H1 (cell line): ENCODE data around the gene ADD2. TPM values are rescaled to one million over a fixed set of nuclear protein-coding genes. Genes with fewer than 3 reads are reported as not detected.

Experiments
- CTCF ChIA-PET: fragments of 300-600 bp; sonication (Branson Sonifier 250); formaldehyde crosslinking; loops from one replicate; lab custom pipeline; 2021; ENCODE audit not compliant: partially characterized antibody; lab: Charles Lee
- POLR2A ChIA-PET: fragments of 300-600 bp; sonication (Branson Sonifier 250); formaldehyde crosslinking; loops from one replicate; lab custom pipeline; 2021; ENCODE audit warnings: inconsistent platforms; ENCODE audit not compliant: partially characterized antibody; lab: Charles Lee
- DNase-seq, 2 experiments: peaks; one replicate each; pipeline versions ENCODE4 v3.0.0 to v3.0.0-alpha.2; 2010 to 2022; ENCODE audit warnings: low spot score in 2 of 2, low read depth in 1 of 2, mixed read lengths in 1 of 2
- FAIRE-seq: peaks from 2 replicates; lab custom pipeline; 2011; peaks lifted over from hg19 to GRCh38; lab: Jason Lieb, UNC
- H2AFZ ChIP-seq: 2 replicates; pipeline ENCODE4 v1.8.1; 2012; ENCODE audit warnings: low read length, inconsistent platforms
- H2AK5ac ChIP-seq: 2 replicates; pipeline ENCODE4 v1.6.1; 2013; ENCODE audit warnings: low read depth, low read length
- H2BK120ac ChIP-seq: replicated peaks from 2 replicates; pipeline ENCODE3; 2013; ENCODE audit warnings: low read depth, low read length, inconsistent platforms
- H2BK12ac ChIP-seq: 2 replicates; pipeline ENCODE4 v1.6.1; 2013; ENCODE audit warnings: low read depth, low read length
- H2BK15ac ChIP-seq: 2 replicates; pipeline ENCODE4 v1.6.1; 2013; ENCODE audit warnings: low read length
- H2BK20ac ChIP-seq: 2 replicates; pipeline ENCODE4 v1.6.1; 2013; ENCODE audit warnings: low read length
- H2BK5ac ChIP-seq: 2 replicates; pipeline ENCODE4 v1.6.1; 2013; ENCODE audit warnings: low read depth, low read length
- H3K14ac ChIP-seq: 2 replicates; pipeline ENCODE4 v1.6.1; 2013; ENCODE audit warnings: inconsistent platforms; ENCODE audit not compliant: insufficient read length
- H3K18ac ChIP-seq: 2 replicates; pipeline ENCODE4 v1.6.1; 2013; ENCODE audit warnings: low read length; ENCODE audit errors: extremely low read depth
- H3K23ac ChIP-seq: 2 replicates; pipeline ENCODE4 v1.6.1; 2013; ENCODE audit warnings: inconsistent platforms; ENCODE audit not compliant: insufficient read length
- H3K23me2 ChIP-seq: 2 replicates; pipeline ENCODE4 v1.6.1; 2013; ENCODE audit warnings: low read depth, low read length
- H3K27ac ChIP-seq: 2 replicates; pipeline ENCODE4 v1.6.1; 2011; ENCODE audit warnings: low read depth, low read length, inconsistent platforms
- H3K27me3 ChIP-seq, 4 experiments: replicated peaks in 1 of 4; 1 replicate in 1 of 4; 2 replicates in 3 of 4; pipeline versions ENCODE4 v1.6.1 to v1.8.1; 2011 to 2013; ENCODE audit warnings: low read length in 3 of 4, mild to moderate bottlenecking in 3 of 4, inconsistent platforms in 2 of 4, mixed read lengths in 2 of 4, moderate library complexity in 1 of 4; ENCODE audit not compliant: control insufficient read depth in 3 of 4, insufficient read depth in 3 of 4; ENCODE audit errors: extremely low read depth in 1 of 4
- H3K36me3 ChIP-seq, 4 experiments: 2 replicates each; pipeline versions ENCODE4 v1.6.1 to v1.8.1; 2011 to 2013; ENCODE audit warnings: mild to moderate bottlenecking in 4 of 4, low read length in 3 of 4, moderate library complexity in 2 of 4, control low read depth in 1 of 4, inconsistent platforms in 1 of 4; ENCODE audit not compliant: insufficient read depth in 4 of 4, control insufficient read depth in 2 of 4
- H3K4ac ChIP-seq: replicated peaks from 2 replicates; pipeline ENCODE3; 2013; ENCODE audit warnings: low read length, low read depth, mixed read lengths, inconsistent platforms; ENCODE audit not compliant: insufficient read length
- H3K4me1 ChIP-seq, 4 experiments: replicated peaks in 1 of 4; 1 replicate in 1 of 4; 2 replicates in 3 of 4; pipeline versions ENCODE4 v1.6.1 to v1.8.1; 2011 to 2013; ENCODE audit warnings: low read length in 3 of 4, inconsistent platforms in 2 of 4, mixed read lengths in 1 of 4; ENCODE audit not compliant: insufficient read depth in 4 of 4, control insufficient read depth in 3 of 4
- H3K4me2 ChIP-seq, 2 experiments: 2 replicates each; pipeline versions ENCODE4 v1.6.1 to v1.8.1; 2011 to 2013; ENCODE audit warnings: low read depth in 2 of 2, low read length in 2 of 2, control low read depth in 1 of 2, inconsistent platforms in 1 of 2, mild to moderate bottlenecking in 1 of 2; ENCODE audit not compliant: insufficient read depth in 1 of 2
- H3K4me3 ChIP-seq, 4 experiments: fragments of 200-600, 300-600 bp in 1 of 4; sonication (generic), shearing (Covaris generic), sonication (Bioruptor Twin) in 1 of 4; 2 replicates each; pipeline versions ENCODE4 v1.5.1 to v1.8.1; 2011 to 2016; ENCODE audit warnings: low read length in 4 of 4, low read depth in 3 of 4, control low read depth in 2 of 4, inconsistent platforms in 2 of 4, mild to moderate bottlenecking in 2 of 4, mixed read lengths in 1 of 4, moderate library complexity in 1 of 4; ENCODE audit not compliant: insufficient read depth in 2 of 4; ENCODE audit errors: extremely low read depth in 1 of 4
- H3K56ac ChIP-seq: replicated peaks from 2 replicates; pipeline ENCODE3; 2013; ENCODE audit warnings: low read depth, mild to moderate bottlenecking, mixed read lengths, low read length, inconsistent platforms; ENCODE audit not compliant: insufficient read length
- H3K79me1 ChIP-seq: 2 replicates; pipeline ENCODE4 v1.6.1; 2013; ENCODE audit warnings: low read depth, low read length, control low read depth
- H3K79me2 ChIP-seq, 2 experiments: 2 replicates each; pipeline versions ENCODE4 v1.6.1 to v1.8.1; 2012 to 2013; ENCODE audit warnings: low read length in 2 of 2, mild to moderate bottlenecking in 2 of 2, inconsistent platforms in 1 of 2; ENCODE audit not compliant: insufficient read depth in 2 of 2, control insufficient read depth in 1 of 2
- H3K9ac ChIP-seq, 4 experiments: replicated peaks in 1 of 4; 1 replicate in 1 of 4; 2 replicates in 3 of 4; pipeline versions ENCODE4 v1.6.1 to v1.8.1; 2011 to 2013; ENCODE audit warnings: low read depth in 3 of 4, low read length in 3 of 4, control low read depth in 2 of 4, mild to moderate bottlenecking in 2 of 4, moderate library complexity in 2 of 4, inconsistent platforms in 1 of 4; ENCODE audit errors: extremely low read depth in 1 of 4
- H3K9me3 ChIP-seq, 2 experiments: 2 replicates each; pipeline versions ENCODE4 v1.6.1 to v1.8.1; 2012 to 2013; ENCODE audit warnings: mild to moderate bottlenecking in 2 of 2, moderate library complexity in 2 of 2, control low read depth in 1 of 2, inconsistent platforms in 1 of 2, low read depth in 1 of 2, low read length in 1 of 2, mixed read lengths in 1 of 2; ENCODE audit not compliant: insufficient read depth in 2 of 2
- H4K20me1 ChIP-seq, 2 experiments: replicated peaks in 1 of 2; 2 replicates each; pipeline versions ENCODE3 to v1.8.1; 2011 to 2013; ENCODE audit warnings: inconsistent platforms in 2 of 2, low read length in 2 of 2, mild to moderate bottlenecking in 1 of 2; ENCODE audit not compliant: insufficient read depth in 2 of 2, control insufficient read depth in 1 of 2
- H4K5ac ChIP-seq: 2 replicates; pipeline ENCODE4 v1.6.1; 2013; ENCODE audit warnings: low read length, low read depth, mixed read lengths, inconsistent platforms; ENCODE audit not compliant: insufficient read length
- H4K8ac ChIP-seq: 2 replicates; pipeline ENCODE4 v1.8.0; 2013; ENCODE audit warnings: mild to moderate bottlenecking, moderate library complexity, low read length, inconsistent platforms; ENCODE audit not compliant: insufficient read depth; ENCODE audit errors: extremely low read depth
- H4K91ac ChIP-seq: replicated peaks from 2 replicates; pipeline ENCODE3; 2013; ENCODE audit warnings: low read length, mixed read lengths, inconsistent platforms; ENCODE audit not compliant: insufficient read length
- ASH2L ChIP-seq: fragments of 200-600, 300-600 bp; sonication (generic); IDR thresholded peaks from one replicate; pipeline ENCODE4 v1.7.1; 2017; ENCODE audit warnings: low read length
- BCL11A ChIP-seq, 2 experiments: IDR thresholded peaks; one replicate each; pipeline ENCODE4 v1.6.1; 2011; ENCODE audit warnings: low read depth in 2 of 2, low read length in 2 of 2, mild to moderate bottlenecking in 2 of 2
- CBX8 ChIP-seq: fragments of 300-800, 300-1000 bp; sonication (generic); IDR thresholded peaks from 2 replicates; pipeline ENCODE4 v1.7.1; 2016; ENCODE audit warnings: low read depth, low read length, borderline replicate concordance
- EP300 ChIP-seq, 2 experiments: IDR thresholded peaks; 1 replicate in 1 of 2; 2 replicates in 1 of 2; pipeline ENCODE4 v1.6.1; 2011 to 2012; ENCODE audit warnings: low read depth in 2 of 2, low read length in 2 of 2, mild to moderate bottlenecking in 2 of 2, borderline replicate concordance in 1 of 2, inconsistent platforms in 1 of 2, moderate library complexity in 1 of 2
- FOSL1 ChIP-seq: IDR thresholded peaks from 2 replicates; pipeline ENCODE4 v1.6.1; 2011; ENCODE audit warnings: mild to moderate bottlenecking, low read depth, low read length, moderate library complexity; ENCODE audit not compliant: insufficient read depth
- KDM5A ChIP-seq: fragments of 200-600 bp; IDR thresholded peaks from 2 replicates; pipeline ENCODE4 v1.7.1; 2012; ENCODE audit warnings: mild to moderate bottlenecking, low read length, inconsistent platforms, mixed read lengths
- TBP ChIP-seq: IDR thresholded peaks from 2 replicates; pipeline ENCODE4 v1.6.1; 2011; ENCODE audit warnings: low read depth, low read length, improper control_type of control experiment
- TEAD4 ChIP-seq: IDR thresholded peaks from 2 replicates; pipeline ENCODE4 v1.6.1; 2012; ENCODE audit warnings: low read depth, low read length, inconsistent platforms, mixed read lengths
- ZNF274 ChIP-seq: IDR thresholded peaks from 2 replicates; pipeline ENCODE4 v1.7.0; 2012; ENCODE audit warnings: low read length, borderline replicate concordance; ENCODE audit errors: extremely low read depth
- WGBS, 2 experiments: shearing (Covaris generic) in 1 of 2; methylation state at CpG; one replicate each; pipeline versions ENCODE4 v1.1.6 to v1.1.7; 2013 to 2015; ENCODE audit warnings: low lambda C conversion rate in 2 of 2, mixed read lengths in 2 of 2, inconsistent platforms in 1 of 2, low coverage in 1 of 2, missing lambda C conversion rate in 1 of 2; ENCODE audit not compliant: insufficient replicate concordance in 2 of 2, insufficient coverage in 1 of 2, insufficient read length in 1 of 2; ENCODE audit errors: extremely low coverage in 1 of 2, missing lambda C conversion rate in 1 of 2; 5-methylcytosine and 5-hydroxymethylcytosine counted together
- polyA plus RNA-seq, 7 experiments: library from polyadenylated mRNA; depleted of rRNA in 3 of 7; stranded (reverse) in 5 of 7; unstranded in 2 of 7; fragments of >200 nt in 5 of 7; fragments of 200-250 nt in 2 of 7; gene quantifications; 1 replicate in 5 of 7; 2 replicates in 1 of 7; 4 replicates in 1 of 7; pipeline versions ENCODE4 v1.2.1 to v1.2.3, GENCODE V29; 2011 to 2013; ENCODE audit warnings: missing spikeins in 2 of 7, mixed read lengths in 2 of 7
- total RNA-seq: library from RNA; stranded (reverse); fragmentation: NEBNext Ultra II Directional; extraction: Animal tissue kit (Norgen Biotek cat#: 25700); gene quantifications from 2 replicates; pipeline ENCODE4 v1.2.1, GENCODE V29; 2021
- TF ChIP-seq, protein P1 (sequence below): IDR thresholded peaks from 2 replicates; pipeline ENCODE4 v1.6.1; 2012; ENCODE audit warnings: inconsistent platforms
- TF ChIP-seq, protein P2 (sequence below): IDR thresholded peaks from 2 replicates; pipeline ENCODE4 v1.6.1; 2012; ENCODE audit warnings: inconsistent platforms

ADD2 gene
- total and polyA plus RNA-seq, 2 of the 8 experiments (the other 6 are each of a cell fraction or from before 2014, with no cell fraction given): 58.5 to 170 TPM

DNA sequence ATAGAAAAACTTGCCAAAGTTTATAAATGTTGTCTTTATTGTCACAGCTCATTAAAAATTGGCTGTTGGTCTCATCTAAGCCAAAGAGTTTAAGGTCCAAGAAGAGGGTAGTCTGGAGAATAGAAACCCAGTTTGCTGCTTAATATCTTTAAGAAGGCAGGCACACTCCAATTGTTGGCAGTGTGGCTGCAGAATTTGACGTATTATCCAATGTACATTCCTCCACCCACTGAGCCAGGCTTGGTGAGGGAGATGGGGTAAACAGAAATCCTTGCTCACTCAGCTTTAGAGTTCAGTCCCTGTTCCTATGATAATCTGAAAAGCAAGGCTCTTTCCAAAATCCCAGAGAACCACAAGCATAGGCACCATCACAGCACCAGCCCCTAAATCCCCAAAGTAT lies 10.7 kb upstream of the ADD2 start:
- Histone ChIP-seq H2BK120ac (no peak overlapping the region), H2AK5ac (no peak overlapping the region), H3K14ac (no peak overlapping the region), H3K27ac (no peak overlapping the region), H4K5ac (no peak overlapping the region), H4K8ac (no peak overlapping the region), H3K27me3 (no peaks in the 10 kb centered on the region; a peak in 3 of 7 replicates), H3K36me3 (no peaks in the 10 kb centered on the region), H3K9ac (no peak overlapping the region), H2AFZ (no peak overlapping the region), H3K4me2 (no peak overlapping the region), H3K79me1 (no peaks in the 10 kb centered on the region), H3K4ac (no peak overlapping the region), H3K4me1 (no peaks in the 10 kb centered on the region), H3K18ac (no peak overlapping the region), H4K91ac (no peak overlapping the region), H3K79me2 (no peaks in the 10 kb centered on the region), H2BK20ac (no peak overlapping the region), H2BK5ac (no peak overlapping the region), H3K23ac (no peak overlapping the region), H3K9me3 (no peaks in the 10 kb centered on the region), H3K56ac (no peak overlapping the region), H2BK12ac (no peak overlapping the region), H2BK15ac (no peak overlapping the region), H3K4me3 (no peak overlapping the region), H4K20me1 (no peaks in the 10 kb centered on the region), H3K23me2 (no peaks in the 10 kb centered on the region)
- POLR2A ChIA-PET: no interaction called here
- WGBS, 2 experiments: 71% methylated on average over 1 of the region's 1 CpG; no CpG with 5 or more reads in 1 of the 2 experiments
- no peak for TF ChIP-seq EP300 (IDR thresholded peaks at IDR 0.05; ENCODE audit: borderline replicate concordance in 1 of 2, low read depth in 2 of 2, low read length in 2 of 2)
- no peak for TF ChIP-seq KDM5A
- TF ChIP-seq, protein P1, sequence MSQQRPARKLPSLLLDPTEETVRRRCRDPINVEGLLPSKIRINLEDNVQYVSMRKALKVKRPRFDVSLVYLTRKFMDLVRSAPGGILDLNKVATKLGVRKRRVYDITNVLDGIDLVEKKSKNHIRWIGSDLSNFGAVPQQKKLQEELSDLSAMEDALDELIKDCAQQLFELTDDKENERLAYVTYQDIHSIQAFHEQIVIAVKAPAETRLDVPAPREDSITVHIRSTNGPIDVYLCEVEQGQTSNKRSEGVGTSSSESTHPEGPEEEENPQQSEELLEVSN: no peak
- TF ChIP-seq, protein P2, sequence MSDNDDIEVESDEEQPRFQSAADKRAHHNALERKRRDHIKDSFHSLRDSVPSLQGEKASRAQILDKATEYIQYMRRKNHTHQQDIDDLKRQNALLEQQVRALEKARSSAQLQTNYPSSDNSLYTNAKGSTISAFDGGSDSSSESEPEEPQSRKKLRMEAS: no peak
- TF ChIP-seq TEAD4: no peak
- TF ChIP-seq ZNF274: no peak
- no peak for TF ChIP-seq BCL11A (IDR thresholded peaks at IDR 0.05; ENCODE audit: low read depth in 2 of 2, low read length in 2 of 2)
- no peak for TF ChIP-seq TBP
- no peak for TF ChIP-seq ASH2L
- TF ChIP-seq FOSL1: no peak
- no peak for TF ChIP-seq CBX8
- CTCF ChIA-PET: interaction anchor here (0.6 to 3.4 kb wide), 8 partner anchors 9 to 169 kb away, joined by 3 to 21 read pairs (median 4); partner anchors contain the start of gene FIGLA
- DNase-seq (no peak), FAIRE-seq (no peak)
